Bronchial epithelial cell (primary cell): Measurements from ENCODE around the gene CCSER1. TPM values are rescaled to one million over a fixed set of nuclear protein-coding genes. Genes with fewer than 3 reads are reported as not detected.

Source experiments
- DNase-seq: peaks from one replicate; pipeline ENCODE4 v3.0.0-alpha.2; 2010; ENCODE audit warnings: low read depth
- FAIRE-seq: peaks from 2 replicates; lab custom pipeline; 2011; peaks lifted over from hg19 to GRCh38; lab: Jason Lieb, UNC
- H3K27me3 ChIP-seq: 2 replicates; pipeline ENCODE4 v1.5.1; 2011; ENCODE audit warnings: low read length; ENCODE audit not compliant: control insufficient read depth, insufficient read depth
- H3K36me3 ChIP-seq: 2 replicates; pipeline ENCODE4 v1.5.1; 2011; ENCODE audit warnings: low read length; ENCODE audit not compliant: control insufficient read depth, insufficient read depth
- H3K4me3 ChIP-seq: 2 replicates; pipeline ENCODE4 v1.5.1; 2011; ENCODE audit warnings: mild to moderate bottlenecking, low read depth, low read length, control low read depth
- total RNA-seq: library from RNA; depleted of rRNA; stranded (reverse); fragments of >200 nt; gene quantifications from 2 replicates; pipeline ENCODE4 v1.2.1, GENCODE V29; 2014
- TF ChIP-seq, protein P1 (sequence below): IDR thresholded peaks from 2 replicates; pipeline ENCODE4 v1.5.1; 2011; ENCODE audit warnings: mild to moderate bottlenecking, moderate library complexity, low read length, control low read depth, inconsistent platforms; ENCODE audit not compliant: insufficient read depth, severe bottlenecking

The CCSER1 gene
- total RNA-seq, 1 donor from 2014 or later: 6.6 TPM

DNA sequence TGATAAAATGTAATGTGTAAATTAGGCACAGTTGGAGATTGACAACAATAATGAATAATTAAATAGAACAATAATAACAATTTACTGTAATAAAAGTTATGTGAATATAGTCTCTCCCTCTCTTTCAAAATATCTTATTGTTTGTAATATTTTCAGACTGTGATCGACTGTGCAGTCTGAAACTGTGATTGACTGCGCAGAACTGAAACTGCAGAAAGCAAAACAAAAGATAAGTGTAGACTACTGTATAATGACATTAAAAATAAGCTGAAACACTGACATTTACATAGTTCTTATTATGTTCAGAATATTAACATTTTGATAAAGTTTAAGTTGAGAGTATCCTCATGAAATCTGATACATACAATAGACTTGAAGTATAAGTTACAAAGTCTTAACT is 371.0 kb downstream of the CCSER1 start:
- TF ChIP-seq, protein P1, sequence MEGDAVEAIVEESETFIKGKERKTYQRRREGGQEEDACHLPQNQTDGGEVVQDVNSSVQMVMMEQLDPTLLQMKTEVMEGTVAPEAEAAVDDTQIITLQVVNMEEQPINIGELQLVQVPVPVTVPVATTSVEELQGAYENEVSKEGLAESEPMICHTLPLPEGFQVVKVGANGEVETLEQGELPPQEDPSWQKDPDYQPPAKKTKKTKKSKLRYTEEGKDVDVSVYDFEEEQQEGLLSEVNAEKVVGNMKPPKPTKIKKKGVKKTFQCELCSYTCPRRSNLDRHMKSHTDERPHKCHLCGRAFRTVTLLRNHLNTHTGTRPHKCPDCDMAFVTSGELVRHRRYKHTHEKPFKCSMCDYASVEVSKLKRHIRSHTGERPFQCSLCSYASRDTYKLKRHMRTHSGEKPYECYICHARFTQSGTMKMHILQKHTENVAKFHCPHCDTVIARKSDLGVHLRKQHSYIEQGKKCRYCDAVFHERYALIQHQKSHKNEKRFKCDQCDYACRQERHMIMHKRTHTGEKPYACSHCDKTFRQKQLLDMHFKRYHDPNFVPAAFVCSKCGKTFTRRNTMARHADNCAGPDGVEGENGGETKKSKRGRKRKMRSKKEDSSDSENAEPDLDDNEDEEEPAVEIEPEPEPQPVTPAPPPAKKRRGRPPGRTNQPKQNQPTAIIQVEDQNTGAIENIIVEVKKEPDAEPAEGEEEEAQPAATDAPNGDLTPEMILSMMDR: no peak

DNA sequence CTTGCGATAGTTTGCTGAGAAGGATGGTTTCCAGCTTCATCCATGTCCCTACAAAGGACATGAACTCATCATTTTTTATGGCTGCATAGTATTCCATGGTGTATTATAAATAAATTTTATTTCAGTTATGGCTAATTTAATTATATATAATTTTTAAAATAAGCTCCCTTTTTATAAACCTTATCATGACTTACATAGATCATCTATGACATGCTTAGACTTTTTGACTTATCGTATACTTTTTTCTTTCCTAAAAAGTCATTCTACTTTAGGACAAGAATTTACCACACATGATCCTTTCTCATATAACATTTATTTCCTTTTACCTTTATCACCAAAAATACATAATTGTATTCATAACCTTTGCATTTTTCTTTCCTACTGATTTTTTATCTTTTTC is 376.5 kb downstream of the CCSER1 start:
- TF ChIP-seq, protein P1: no peak
- Histone ChIP-seq H3K27me3 (no peaks in the 10 kb centered on the region), H3K4me3 (no peak overlapping the region), H3K36me3 (no peaks in the 10 kb centered on the region)
- FAIRE-seq (no peak), DNase-seq (no peak)

More for the DNA sequence above, 371.0 kb downstream of the CCSER1 start:
- no peak overlapping the region for H3K4me3 ChIP-seq
- H3K36me3 ChIP-seq: no peaks in the 10 kb centered on the region
- H3K27me3 ChIP-seq: no peaks in the 10 kb centered on the region
- FAIRE-seq: no peak
- DNase-seq: no peak

DNA sequence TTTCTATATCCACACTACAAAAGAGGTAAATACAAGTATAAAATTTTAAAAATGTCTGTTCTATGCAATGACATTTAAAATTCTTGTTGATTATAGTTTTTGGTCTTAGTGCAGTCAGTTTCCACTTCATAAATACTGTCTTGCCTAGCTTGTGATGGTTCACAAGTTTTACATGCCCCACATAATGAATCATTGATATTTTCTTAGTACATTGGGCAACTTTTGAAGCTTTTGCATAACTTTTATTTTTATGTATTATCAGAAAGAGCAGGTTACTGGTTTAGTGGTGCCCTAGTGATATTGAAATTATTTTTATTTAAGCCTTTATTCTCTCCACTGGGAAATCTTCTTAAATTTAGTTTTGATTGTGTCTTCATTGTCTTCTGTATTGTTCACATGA is 388.0 kb downstream of the CCSER1 start:
- Histone ChIP-seq H3K36me3 (no peaks in the 10 kb centered on the region), H3K4me3 (no peak overlapping the region), H3K27me3 (no peaks in the 10 kb centered on the region)
- peak; percentile 24 for DNase-seq
- no peak for FAIRE-seq
- TF ChIP-seq, protein P1: no peak

DNA sequence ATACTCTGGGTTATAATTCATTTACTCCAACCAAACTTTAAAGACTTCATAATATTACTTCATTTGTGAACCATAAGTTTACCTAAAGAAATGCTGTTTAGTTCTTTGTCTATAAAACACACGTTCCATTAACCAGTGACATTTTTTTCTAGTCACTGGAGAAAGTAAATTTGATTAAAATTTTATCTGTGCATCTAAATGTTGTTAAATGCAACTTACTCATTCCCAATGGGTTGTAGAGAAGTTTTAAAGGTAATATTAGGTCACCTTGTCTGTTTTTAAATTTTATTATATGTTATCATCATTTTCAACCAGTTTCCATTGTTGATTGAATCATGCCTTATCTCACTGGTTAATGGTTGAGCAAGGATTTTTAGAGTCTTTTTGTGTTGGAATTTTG is 401.4 kb downstream of the CCSER1 start:
- H3K27me3 ChIP-seq: no peaks in the 10 kb centered on the region
- no peak for DNase-seq
- H3K4me3 ChIP-seq: no peak overlapping the region
- FAIRE-seq: no peak
- no peaks in the 10 kb centered on the region for H3K36me3 ChIP-seq
- TF ChIP-seq, protein P1: no peak

DNA sequence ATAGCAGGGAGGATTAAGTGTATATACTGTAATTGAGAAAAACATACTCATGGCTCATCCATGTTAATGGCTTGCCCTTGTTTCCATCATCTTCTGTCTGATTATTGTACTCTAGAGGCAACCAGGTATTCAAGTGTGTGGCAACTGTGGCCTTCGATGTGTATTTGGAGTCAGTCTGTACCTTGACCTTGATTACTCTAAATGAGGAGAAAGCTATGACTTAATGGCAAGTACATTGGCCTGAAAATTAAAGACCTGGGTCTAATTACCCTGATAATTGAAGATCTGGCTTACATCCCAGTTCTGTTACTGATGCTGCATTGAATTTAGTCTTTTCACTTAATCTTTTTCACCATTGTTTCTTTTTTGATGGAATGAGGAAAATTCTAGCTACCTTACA is 409.2 kb downstream of the CCSER1 start:
- Histone ChIP-seq H3K27me3 (no peaks in the 10 kb centered on the region), H3K36me3 (no peaks in the 10 kb centered on the region), H3K4me3 (no peak overlapping the region)
- no peak for DNase-seq
- TF ChIP-seq, protein P1: no peak
- FAIRE-seq: no peak

DNA sequence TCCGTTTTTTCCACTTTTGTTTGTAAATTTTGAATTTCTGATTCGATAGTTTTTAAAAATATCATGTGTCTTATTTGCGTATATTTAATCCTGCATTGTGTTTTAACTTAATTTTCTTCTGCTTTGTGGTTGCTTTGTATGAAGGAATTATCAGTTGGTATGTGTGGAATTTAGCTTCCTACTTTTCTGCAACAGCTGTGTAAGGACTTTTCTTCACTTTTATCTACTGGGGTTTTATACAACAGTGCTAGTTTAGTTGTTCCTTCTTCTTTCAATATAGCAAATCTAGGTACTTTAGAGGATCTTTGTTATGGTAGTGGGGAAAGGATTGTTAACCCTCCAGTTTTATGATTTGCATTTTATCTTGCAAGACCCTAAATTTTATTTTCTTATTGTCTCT is 410.3 kb downstream of the CCSER1 start:
- TF ChIP-seq, protein P1: no peak
- H3K4me3 ChIP-seq: no peak overlapping the region
- H3K36me3 ChIP-seq: no peaks in the 10 kb centered on the region
- FAIRE-seq (no peak), DNase-seq (no peak)
- no peaks in the 10 kb centered on the region for H3K27me3 ChIP-seq
